OCI-LY7 (cell line): ENCODE measurements around the gene SIGLEC6. TPM values are rescaled to one million over a fixed set of nuclear protein-coding genes. Genes with fewer than 3 reads are reported as not detected.
A peak's percentile ranks its signal among the peaks of the same experiment; 100 is the strongest.

Experiments used
- BruUV-seq: library from RNA; stranded (reverse); fragments of 400-500 nt; replicated peaks from 2 replicates; lab custom pipeline; 2021; lab: Mats Ljungman, UMichigan
- CTCF ChIA-PET: fragments of 300-600 bp; sonication (Branson Sonifier 250); formaldehyde crosslinking; loops from one replicate; lab custom pipeline; 2022; ENCODE audit warnings: antibody characterized with exemption; ENCODE audit not compliant: unreplicated experiment; lab: Charles Lee
- POLR2A ChIA-PET: fragments of 300-600 bp; sonication (Branson Sonifier 250); formaldehyde crosslinking; loops from one replicate; lab custom pipeline; 2022; ENCODE audit warnings: antibody characterized with exemption; lab: Charles Lee
- DNase-seq: peaks from one replicate; pipeline ENCODE4 v3.0.0-alpha.2; 2015; ENCODE audit warnings: low spot score
- H2AFZ ChIP-seq: fragments of 200-600 bp; sonication (generic), shearing (Covaris generic); 2 replicates; pipeline ENCODE4 v1.6.1; 2014; ENCODE audit warnings: mild to moderate bottlenecking, antibody characterized with exemption, low read length, moderate library complexity
- H3K27ac ChIP-seq: fragments of 200-600 bp; sonication (generic); 2 replicates; pipeline ENCODE4 v1.5.1; 2014; ENCODE audit warnings: mixed run types, low read depth, mild to moderate bottlenecking, moderate library complexity, low read length, inconsistent platforms; ENCODE audit not compliant: poor library complexity, severe bottlenecking
- H3K36me3 ChIP-seq: fragments of 200-600 bp; sonication (generic); 2 replicates; pipeline ENCODE4 v1.6.1; 2014; ENCODE audit warnings: mild to moderate bottlenecking, antibody characterized with exemption, low read length, moderate library complexity, mixed read lengths; ENCODE audit not compliant: insufficient read depth
- H3K4me1 ChIP-seq: fragments of 200-600 bp; sonication (generic); 2 replicates; pipeline ENCODE4 v1.5.1; 2014; ENCODE audit warnings: mild to moderate bottlenecking, low read length; ENCODE audit not compliant: insufficient read depth, poor library complexity, severe bottlenecking
- H3K4me2 ChIP-seq: fragments of 200-600 bp; sonication (generic); 2 replicates; pipeline ENCODE4 v1.6.1; 2014; ENCODE audit warnings: mild to moderate bottlenecking, low read length
- H3K4me3 ChIP-seq: fragments of 200-600 bp; sonication (generic); 2 replicates; pipeline ENCODE4 v1.5.1; 2014; ENCODE audit warnings: mild to moderate bottlenecking, low read depth, low read length; ENCODE audit not compliant: poor library complexity, severe bottlenecking
- H3K79me2 ChIP-seq: fragments of 200-600 bp; sonication (generic); 2 replicates; pipeline ENCODE4 v1.6.1; 2016; ENCODE audit warnings: low read depth, mild to moderate bottlenecking, low read length, moderate library complexity, mixed read lengths; ENCODE audit not compliant: insufficient read depth
- H3K9me2 ChIP-seq: fragments of 200-600 bp; sonication (generic); 2 replicates; pipeline ENCODE4 v1.6.1; 2016; ENCODE audit warnings: mild to moderate bottlenecking, low read length, mixed read lengths; ENCODE audit not compliant: insufficient read depth
- H3K9me3 ChIP-seq: fragments of 200-600 bp; sonication (generic); 2 replicates; pipeline ENCODE4 v1.6.1; 2014; ENCODE audit warnings: mild to moderate bottlenecking, mixed run types, low read length, mixed read lengths
- H4K20me1 ChIP-seq: fragments of 200-600 bp; sonication (generic); 2 replicates; pipeline ENCODE4 v1.6.1; 2014; ENCODE audit warnings: mild to moderate bottlenecking, antibody characterized with exemption, low read length, moderate library complexity, mixed read lengths; ENCODE audit not compliant: insufficient read depth
- EZH2phosphoT487 ChIP-seq: fragments of 200-600 bp; sonication (generic); IDR thresholded peaks from 2 replicates; pipeline ENCODE4 v1.6.1; 2018; ENCODE audit warnings: low read depth, borderline replicate concordance, mild to moderate bottlenecking, mixed run types, antibody characterized with exemption, low read length, moderate library complexity, mixed read lengths
- intact Hi-C: fragments of 100-400 bp; cut with micrococcal nuclease; formaldehyde crosslinking; loops from one replicate; pipeline ENCODE4 v1.10.0; 2022; ENCODE audit not compliant: unreplicated experiment
- total RNA-seq, 2 experiments: library from RNA; depleted of rRNA in 1 of 2; stranded (reverse); fragments of >200 nt in 1 of 2; shearing (Covaris generic) in 1 of 2; gene quantifications; 2 replicates each; pipeline ENCODE4 v1.2.3, GENCODE V29; 2014 to 2022
- TF ChIP-seq, protein P1 (sequence below): fragments of 200-600 bp; sonication (generic); conservative IDR thresholded peaks from 2 replicates; pipeline ENCODE4 v1.5.1; 2014; ENCODE audit warnings: mild to moderate bottlenecking, antibody characterized with exemption, low read length, moderate library complexity, mixed read lengths

Gene SIGLEC6
- total RNA-seq, 2 experiments from 2014 or later, result not detected

DNA sequence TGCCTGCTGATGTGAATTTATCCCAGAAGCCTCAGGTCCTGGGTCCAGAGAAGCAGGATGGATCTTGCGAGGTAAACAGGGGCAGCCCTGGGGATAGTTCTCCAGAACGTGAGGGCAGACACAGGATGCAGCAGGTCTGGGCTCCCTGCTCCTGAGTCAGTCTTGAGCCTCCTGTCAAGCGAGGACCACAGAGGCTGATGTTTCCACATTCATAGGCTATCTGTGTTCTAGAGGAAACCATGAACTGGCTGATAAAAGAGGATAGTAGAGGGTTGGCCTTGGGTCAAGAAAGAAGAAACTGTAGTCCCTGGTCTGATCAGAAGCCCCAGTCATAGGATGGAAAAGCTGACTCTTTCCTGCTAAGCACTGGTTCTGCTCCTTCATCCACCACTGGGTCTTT is 41.9 kb upstream of the SIGLEC6 start:
- peak overlapping the region; percentile 98; the same call in 1 of the 2 replicates for H3K4me2 ChIP-seq
- peaks cover 24% of the 10 kb centered on the region for H3K4me1 ChIP-seq
- DNase-seq, result no peak
- no peak overlapping the region for H3K27ac ChIP-seq
- intact Hi-C loops, result no loop called here
- H4K20me1 ChIP-seq, result no peaks in the 10 kb centered on the region
- TF ChIP-seq, protein P1, sequence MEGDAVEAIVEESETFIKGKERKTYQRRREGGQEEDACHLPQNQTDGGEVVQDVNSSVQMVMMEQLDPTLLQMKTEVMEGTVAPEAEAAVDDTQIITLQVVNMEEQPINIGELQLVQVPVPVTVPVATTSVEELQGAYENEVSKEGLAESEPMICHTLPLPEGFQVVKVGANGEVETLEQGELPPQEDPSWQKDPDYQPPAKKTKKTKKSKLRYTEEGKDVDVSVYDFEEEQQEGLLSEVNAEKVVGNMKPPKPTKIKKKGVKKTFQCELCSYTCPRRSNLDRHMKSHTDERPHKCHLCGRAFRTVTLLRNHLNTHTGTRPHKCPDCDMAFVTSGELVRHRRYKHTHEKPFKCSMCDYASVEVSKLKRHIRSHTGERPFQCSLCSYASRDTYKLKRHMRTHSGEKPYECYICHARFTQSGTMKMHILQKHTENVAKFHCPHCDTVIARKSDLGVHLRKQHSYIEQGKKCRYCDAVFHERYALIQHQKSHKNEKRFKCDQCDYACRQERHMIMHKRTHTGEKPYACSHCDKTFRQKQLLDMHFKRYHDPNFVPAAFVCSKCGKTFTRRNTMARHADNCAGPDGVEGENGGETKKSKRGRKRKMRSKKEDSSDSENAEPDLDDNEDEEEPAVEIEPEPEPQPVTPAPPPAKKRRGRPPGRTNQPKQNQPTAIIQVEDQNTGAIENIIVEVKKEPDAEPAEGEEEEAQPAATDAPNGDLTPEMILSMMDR, result no peak
- TF ChIP-seq EZH2phosphoT487, result no peak
- 0 out of 2 replicates have a peak, but pooled peaks cover 7% of the 10 kb centered on the region for H3K9me2 ChIP-seq
- no peak overlapping the region for H3K4me3 ChIP-seq
- H3K36me3 ChIP-seq, result peaks cover 26% of the 10 kb centered on the region
- ChIA-PET CTCF (no interaction called here), POLR2A (no interaction called here)
- H3K79me2 ChIP-seq, result peaks cover 15% of the 10 kb centered on the region; the same call in 1 of the 2 replicates
- H2AFZ ChIP-seq, result no peak overlapping the region
- no peaks in the 10 kb centered on the region for H3K9me3 ChIP-seq
- BruUV-seq, result no TSS peak

DNA sequence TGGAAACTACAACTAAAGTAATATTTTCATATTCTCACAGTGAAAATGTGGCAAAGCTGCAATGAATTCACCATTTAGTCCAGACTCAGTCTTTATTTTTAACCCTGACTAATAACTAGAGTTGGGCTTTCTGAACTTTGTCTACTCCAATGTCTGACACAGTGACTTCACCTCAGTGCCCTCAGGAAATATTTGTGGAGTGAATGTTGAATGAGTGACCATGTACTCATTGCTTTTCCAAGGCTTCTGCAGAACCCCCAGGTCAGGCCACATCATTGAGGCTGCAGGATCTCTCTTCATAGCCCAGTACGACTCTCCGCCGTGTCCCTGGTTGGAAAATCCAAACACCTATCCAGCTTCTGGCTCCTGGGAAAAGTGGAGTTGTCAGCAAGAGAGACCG is 41.4 kb upstream of the SIGLEC6 start:
- H3K27ac ChIP-seq, result no peak overlapping the region
- peak overlapping the region; percentile 98 for H3K4me2 ChIP-seq
- intact Hi-C loops, result no loop called here
- H3K79me2 ChIP-seq, result peaks cover 15% of the 10 kb centered on the region; the same call in 1 of the 2 replicates
- H3K4me3 ChIP-seq, result no peak overlapping the region
- H4K20me1 ChIP-seq, result no peaks in the 10 kb centered on the region
- DNase-seq, result no peak
- H2AFZ ChIP-seq, result no peak overlapping the region
- no peak for TF ChIP-seq EZH2phosphoT487
- TF ChIP-seq, protein P1, result no peak
- 0 out of 2 replicates have a peak, but pooled peaks cover 7% of the 10 kb centered on the region for H3K9me2 ChIP-seq
- H3K9me3 ChIP-seq, result no peaks in the 10 kb centered on the region
- H3K36me3 ChIP-seq, result peaks cover 24% of the 10 kb centered on the region
- ChIA-PET CTCF (no interaction called here), POLR2A (interaction anchor here (0.7 kb wide), 1 partner anchor 45 kb away, joined by 3 read pairs; no protein-coding TSS in a partner anchor)
- H3K4me1 ChIP-seq, result peaks cover 24% of the 10 kb centered on the region
- BruUV-seq, result no TSS peak

DNA sequence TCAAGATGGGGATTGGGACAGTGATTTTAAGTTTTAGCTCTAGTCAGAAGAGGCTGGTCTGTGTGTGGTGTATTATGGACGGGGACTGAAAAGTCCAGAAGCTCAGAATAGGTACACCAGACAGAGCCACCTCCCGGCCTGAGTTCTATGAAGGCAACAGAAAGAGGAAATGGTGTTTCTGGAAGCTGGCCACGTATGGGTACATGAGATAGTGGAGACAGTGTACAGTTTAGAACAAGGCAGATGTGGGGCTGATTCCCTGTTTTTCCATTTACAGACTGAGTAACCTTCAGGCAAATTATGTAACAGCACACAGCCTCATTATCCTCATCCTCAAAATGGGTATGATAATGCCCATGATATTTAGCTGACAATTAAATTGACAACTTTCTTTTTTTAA is 40.9 kb upstream of the SIGLEC6 start:
- Histone ChIP-seq H4K20me1 (no peaks in the 10 kb centered on the region), H3K27ac (no peak overlapping the region), H3K79me2 (peaks cover 15% of the 10 kb centered on the region; the same call in 1 of the 2 replicates), H3K4me3 (peak overlapping the region; percentile 80), H3K9me3 (no peaks in the 10 kb centered on the region), H2AFZ (no peak overlapping the region), H3K9me2 (0 out of 2 replicates have a peak, but pooled peaks cover 7% of the 10 kb centered on the region), H3K36me3 (peaks cover 24% of the 10 kb centered on the region), H3K4me2 (peak overlapping the region; percentile 98), H3K4me1 (peaks cover 24% of the 10 kb centered on the region)
- TF ChIP-seq EZH2phosphoT487, result no peak
- TF ChIP-seq, protein P1, result no peak
- intact Hi-C loops, result no loop called here
- no peak for DNase-seq
- POLR2A ChIA-PET, result interaction anchor here (0.7 kb wide), 1 partner anchor 45 kb away, joined by 3 read pairs; no protein-coding TSS in a partner anchor
- CTCF ChIA-PET, result no interaction called here
- BruUV-seq, result no TSS peak
